RWPE2 (cell line): ENCODE measurements around the gene CCDC7.
"Not testable (repeated sequence)": the region's sequence is repeated elsewhere in the genome, so short reads cannot be mapped to it uniquely, and the experiment has no call there.

Experiments
- ATAC-seq: fragments of 200-7000 bp; cut with Tn5 transposase; 3 replicates; pipeline ENCODE4 v1.9.1; 2021; ENCODE audit warnings: low read depth
- DNase-seq: peaks from one replicate; pipeline ENCODE4 v3.0.0-alpha.2; 2020; ENCODE audit warnings: low spot score
- H3K27ac ChIP-seq: fragments of 450-650 bp; 2 replicates; pipeline ENCODE4 v1.5.1; 2017; ENCODE audit warnings: mild to moderate bottlenecking; ENCODE audit not compliant: poor library complexity, severe bottlenecking
- H3K27me3 ChIP-seq: fragments of 250-450 bp; sonication (Bioruptor Pico); 2 replicates; pipeline ENCODE4 v1.5.1; 2021; ENCODE audit warnings: mild to moderate bottlenecking, moderate library complexity; ENCODE audit not compliant: insufficient read depth, poor library complexity, severe bottlenecking
- H3K36me3 ChIP-seq: fragments of 250-450 bp; sonication (Bioruptor Pico); 2 replicates; pipeline ENCODE4 v1.5.1; 2020; ENCODE audit warnings: low read depth, mild to moderate bottlenecking, moderate library complexity
- H3K4me1 ChIP-seq: fragments of 250-450 bp; sonication (Bioruptor Pico); 2 replicates; pipeline ENCODE4 v1.5.1; 2021; ENCODE audit warnings: mild to moderate bottlenecking, moderate library complexity; ENCODE audit not compliant: insufficient read depth, poor library complexity, severe bottlenecking
- H3K4me3 ChIP-seq: fragments of 250-450 bp; sonication (Bioruptor Pico); 2 replicates; pipeline ENCODE4 v1.5.1; 2021; ENCODE audit warnings: mild to moderate bottlenecking, moderate library complexity; ENCODE audit not compliant: severe bottlenecking
- H3K9me3 ChIP-seq: fragments of 250-450 bp; sonication (Bioruptor Pico); 2 replicates; pipeline ENCODE4 v1.5.1; 2021; ENCODE audit warnings: mild to moderate bottlenecking, moderate library complexity; ENCODE audit not compliant: severe bottlenecking
- CTCF ChIP-seq: fragments of 450-650 bp; IDR thresholded peaks from one replicate; pipeline ENCODE4 v1.5.1; 2017; ENCODE audit warnings: mild to moderate bottlenecking, moderate library complexity; ENCODE audit not compliant: poor library complexity, severe bottlenecking

Gene CCDC7

GRCh38 chr10:32901815-32902214, 455.9 kb downstream of the CCDC7 start:
- TF ChIP-seq CTCF, result no peak
- ATAC-seq (no peak), DNase-seq (no peak)
- H3K27ac ChIP-seq, result no peak overlapping the region
- no peaks in the 10 kb centered on the region for H3K4me1 ChIP-seq
- no peaks in the 10 kb centered on the region for H3K9me3 ChIP-seq
- peaks cover 91% of the 10 kb centered on the region for H3K36me3 ChIP-seq
- H3K27me3 ChIP-seq, result no peaks in the 10 kb centered on the region
- H3K4me3 ChIP-seq, result no peak overlapping the region

- Histone ChIP-seq H3K36me3 (peaks cover 92% of the 10 kb centered on the region), H3K27ac (no peak overlapping the region), H3K4me1 (no peaks in the 10 kb centered on the region), H3K9me3 (no peaks in the 10 kb centered on the region), H3K4me3 (no peak overlapping the region), H3K27me3 (no peaks in the 10 kb centered on the region)
- no peak for TF ChIP-seq CTCF
- ATAC-seq (no peak), DNase-seq (no peak)
Measured at GRCh38 chr10:32905466-32905865, 459.5 kb downstream of the CCDC7 start.

- no peaks in the 10 kb centered on the region for H3K9me3 ChIP-seq
- H3K36me3 ChIP-seq, result peaks cover 97% of the 10 kb centered on the region
- no peak overlapping the region for H3K27ac ChIP-seq
Measured at GRCh38 chr10:32906595-32906994, 460.7 kb downstream of the CCDC7 start.

GRCh38 chr10:32909456-32909855, 463.5 kb downstream of the CCDC7 start:
- DNase-seq (no peak), ATAC-seq (no peak)
- TF ChIP-seq CTCF, result no peak
- peak overlapping the region; percentile 15 for H3K27ac ChIP-seq
- no peak overlapping the region for H3K4me3 ChIP-seq
- no peaks in the 10 kb centered on the region for H3K27me3 ChIP-seq
- H3K9me3 ChIP-seq, result no peaks in the 10 kb centered on the region
- no peaks in the 10 kb centered on the region for H3K4me1 ChIP-seq
- H3K36me3 ChIP-seq, result peaks cover 99% of the 10 kb centered on the region

More at GRCh38 chr10:32906595-32906994, 460.7 kb downstream of the CCDC7 start:
- no peak for TF ChIP-seq CTCF
- no peaks in the 10 kb centered on the region for H3K27me3 ChIP-seq
- no peak overlapping the region for H3K4me3 ChIP-seq
- DNase-seq (no peak), ATAC-seq (peak; percentile 32; the same call in 2 of the 3 replicates)
- H3K4me1 ChIP-seq, result no peaks in the 10 kb centered on the region

GRCh38 chr10:32909970-32910369, 464.0 kb downstream of the CCDC7 start:
- H3K27ac ChIP-seq, H3K4me3 ChIP-seq, H3K4me1 ChIP-seq, ATAC-seq, H3K27me3 ChIP-seq, DNase-seq, H3K9me3 ChIP-seq: not testable (repeated sequence)
- peaks cover 99% of the 10 kb centered on the region for H3K36me3 ChIP-seq
